Stimulated activated CD8-positive, alpha-beta memory T cell treated with anti-CD3 and anti-CD28 coated beads, Interleukin-7, amount 100 ng/mL, for 48 hours (primary cell): ENCODE measurements around the gene GMDS.

Experiments used
- DNase-seq, 2 donors: peaks; one replicate each; pipeline ENCODE4 v3.0.0-alpha.2; 2020; ENCODE audit warnings: low read depth in 1 of 2; ENCODE audit errors: extremely low read depth in 1 of 2

Gene GMDS

GRCh38 chr6:1729133-1729749 is 516.2 kb downstream of the GMDS start:
- no peak for DNase-seq

- DNase-seq, result no peak
Observed at GRCh38 chr6:1726341-1726768, 519.0 kb downstream of the GMDS start.

GRCh38 chr6:1724616-1725015 is 520.8 kb downstream of the GMDS start:
- no peak for DNase-seq

GRCh38 chr6:1724124-1724523 is 521.3 kb downstream of the GMDS start:
- DNase-seq, result no peak

- no peak for DNase-seq
Observed at GRCh38 chr6:1722801-1723200, 522.6 kb downstream of the GMDS start.

- DNase-seq, result no peak
Observed at GRCh38 chr6:1720620-1721322, 524.6 kb downstream of the GMDS start.

- no peak for DNase-seq
Observed at GRCh38 chr6:1719922-1720321, 525.5 kb downstream of the GMDS start.

GRCh38 chr6:1716868-1717267 is 528.5 kb downstream of the GMDS start:
- no peak for DNase-seq

- DNase-seq, result no peak
Observed at GRCh38 chr6:1716396-1716795, 529.0 kb downstream of the GMDS start.

GRCh38 chr6:1715336-1715735 is 530.1 kb downstream of the GMDS start:
- no peak for DNase-seq

GRCh38 chr6:1714654-1715053 is 530.8 kb downstream of the GMDS start:
- no peak for DNase-seq

- no peak for DNase-seq
Observed at GRCh38 chr6:1713016-1713600, 532.3 kb downstream of the GMDS start.

- no peak for DNase-seq
Observed at GRCh38 chr6:1712451-1712850, 533.0 kb downstream of the GMDS start.

GRCh38 chr6:1711136-1711535 is 534.3 kb downstream of the GMDS start:
- DNase-seq, result no peak

GRCh38 chr6:1709234-1709641 is 536.2 kb downstream of the GMDS start:
- DNase-seq, result no peak

GRCh38 chr6:1708820-1709219 is 536.6 kb downstream of the GMDS start:
- DNase-seq, result no peak

GRCh38 chr6:1708122-1708521 is 537.3 kb downstream of the GMDS start:
- no peak for DNase-seq

- no peak for DNase-seq
Observed at GRCh38 chr6:1705630-1706029, 539.8 kb downstream of the GMDS start.

GRCh38 chr6:1705183-1705582 is 540.2 kb downstream of the GMDS start:
- DNase-seq, result no peak

- DNase-seq, result no peak
Observed at GRCh38 chr6:1704711-1705110, 540.7 kb downstream of the GMDS start.

GRCh38 chr6:1703923-1704322 is 541.5 kb downstream of the GMDS start:
- DNase-seq, result no peak

GRCh38 chr6:1703091-1703855 is 542.1 kb downstream of the GMDS start:
- DNase-seq, result no peak
